ENCODE data around the gene MPHOSPH10. TPM values are rescaled to one million over a fixed set of nuclear protein-coding genes. Genes with fewer than 3 reads are reported as not detected.

MPHOSPH10 gene
- total RNA-seq, 2 experiments from 2014 or later = 18.7 to 42.7 TPM

Small RNA genes within 50 kb of the gene (small RNA-seq; reads per million reads assigned to genes)
- not detected for gene AC007881.1

Other genes with a start within 250 kb of the MPHOSPH10 start
- gene VAX2, start 230.1 kb upstream of the MPHOSPH10 start, total RNA-seq (2014; rRNA removed; shearing (Covaris generic)) = not detected in 2 replicates
- gene VAX2, start 230.1 kb upstream of the MPHOSPH10 start, total RNA-seq (2022) = not detected in 2 replicates
- not detected in 2 replicates for gene ATP6V1B1, start 194.7 kb upstream of the MPHOSPH10 start, total RNA-seq (2014; rRNA removed; shearing (Covaris generic))
- not detected in 2 replicates for gene ATP6V1B1, start 194.7 kb upstream of the MPHOSPH10 start, total RNA-seq (2022)
- gene ANKRD53, start 152.0 kb upstream of the MPHOSPH10 start, total RNA-seq (2014; rRNA removed; shearing (Covaris generic)) = not detected in 2 replicates
- not detected in 2 replicates for gene ANKRD53, start 152.0 kb upstream of the MPHOSPH10 start, total RNA-seq (2022)
- 26.7 and 34.5 TPM in 2 replicates for gene TEX261, start 135.8 kb upstream of the MPHOSPH10 start, total RNA-seq (2014; rRNA removed; shearing (Covaris generic))
- 45.8 and 57.7 TPM in 2 replicates for gene TEX261, start 135.8 kb upstream of the MPHOSPH10 start, total RNA-seq (2022)
- 79.7 and 97.8 TPM in 2 replicates for gene NAGK, start 62.0 kb upstream of the MPHOSPH10 start, total RNA-seq (2014; rRNA removed; shearing (Covaris generic))
- gene NAGK, start 62.0 kb upstream of the MPHOSPH10 start, total RNA-seq (2022) = 211 and 221 TPM in 2 replicates
- gene MCEE, start 405 bp upstream of the MPHOSPH10 start, total RNA-seq (2014; rRNA removed; shearing (Covaris generic)) = 30.8 and 35.4 TPM in 2 replicates
- gene MCEE, start 405 bp upstream of the MPHOSPH10 start, total RNA-seq (2022) = 26.4 and 31.6 TPM in 2 replicates
- 2.6 and 3.0 TPM in 2 replicates for gene PAIP2B, start 96.5 kb downstream of the MPHOSPH10 start, total RNA-seq (2014; rRNA removed; shearing (Covaris generic))
- gene PAIP2B, start 96.5 kb downstream of the MPHOSPH10 start, total RNA-seq (2022) = 6.9 and 8.2 TPM in 2 replicates
- gene ZNF638, start 201.1 kb downstream of the MPHOSPH10 start, total RNA-seq (2014; rRNA removed; shearing (Covaris generic)) = 138 and 165 TPM in 2 replicates
- 114 and 123 TPM in 2 replicates for gene ZNF638, start 201.1 kb downstream of the MPHOSPH10 start, total RNA-seq (2022)